Stimulated activated CD4-positive, alpha-beta T cell treated with anti-CD3 and anti-CD28 coated beads, Interleukin-4, amount 100 ng/mL, for 4 hours (primary cell): ENCODE results near the gene TNNI2.

Experiments used
- DNase-seq, 2 experiments: peaks; one replicate each; pipeline ENCODE4 v3.0.0-alpha.2; 2020

The TNNI2 gene

GRCh38 chr11:1834779-1835670 lies 3.8 kb upstream of the TNNI2 start, which contains the start of gene SYT8:
Gene SYT8, plus strand, starts transcription at chr11:1834990. Its CDS starts 116 bp downstream, at chr11:1835106.
- DNase-seq = no peak

- DNase-seq = no peak
Measured at GRCh38 chr11:1835671-1836010, 3.1 kb upstream of the TNNI2 start.

GRCh38 chr11:1836011-1836945 lies 2.5 kb upstream of the TNNI2 start:
- no peak for DNase-seq

- peak; percentile 66 to 74 for DNase-seq
Measured at GRCh38 chr11:1837171-1838076, 1.4 kb upstream of the TNNI2 start.

- DNase-seq = no peak
Measured at GRCh38 chr11:1838077-1838425, 730 bp upstream of the TNNI2 start.

GRCh38 chr11:1839204-1839923 lies 583 bp downstream of the TNNI2 start:
- no peak for DNase-seq

GRCh38 chr11:1839924-1840779 lies 1.4 kb downstream of the TNNI2 start:
- no peak for DNase-seq

- no peak for DNase-seq
Measured at GRCh38 chr11:1840780-1841480, 2.1 kb downstream of the TNNI2 start.

GRCh38 chr11:1841511-1842148 lies 2.8 kb downstream of the TNNI2 start:
- no peak for DNase-seq

GRCh38 chr11:1842149-1843097 lies 3.6 kb downstream of the TNNI2 start:
- no peak for DNase-seq

- DNase-seq = no peak
Measured at GRCh38 chr11:1843098-1843473, 4.3 kb downstream of the TNNI2 start.

GRCh38 chr11:1843796-1844195 lies 5.0 kb downstream of the TNNI2 start:
- no peak for DNase-seq

- peak in 1 of 2 experiments; percentile 34 for DNase-seq
Measured at GRCh38 chr11:1844221-1845094, 5.7 kb downstream of the TNNI2 start.

- no peak for DNase-seq
Measured at GRCh38 chr11:1845095-1845429, 6.3 kb downstream of the TNNI2 start.

- no peak for DNase-seq
Measured at GRCh38 chr11:1845561-1846452, 7.0 kb downstream of the TNNI2 start.

GRCh38 chr11:1846453-1846932 lies 7.7 kb downstream of the TNNI2 start:
- DNase-seq = no peak
